PC-9 (cell line): ENCODE measurements around the gene SHROOM2.

ENCODE experiments used
- EZH2 ChIP-seq: fragments of 200-600 bp; sonication (generic); IDR thresholded peaks from 2 replicates; pipeline ENCODE4 v1.8.0; 2017; ENCODE audit warnings: antibody characterized with exemption, low read depth
- TF ChIP-seq, protein P1 (sequence below): fragments of 200-600 bp; sonication (generic); conservative IDR thresholded peaks from 2 replicates; pipeline ENCODE4 v1.6.1; 2017; ENCODE audit warnings: mixed run types, antibody characterized with exemption, mild to moderate bottlenecking, moderate library complexity

DNA sequence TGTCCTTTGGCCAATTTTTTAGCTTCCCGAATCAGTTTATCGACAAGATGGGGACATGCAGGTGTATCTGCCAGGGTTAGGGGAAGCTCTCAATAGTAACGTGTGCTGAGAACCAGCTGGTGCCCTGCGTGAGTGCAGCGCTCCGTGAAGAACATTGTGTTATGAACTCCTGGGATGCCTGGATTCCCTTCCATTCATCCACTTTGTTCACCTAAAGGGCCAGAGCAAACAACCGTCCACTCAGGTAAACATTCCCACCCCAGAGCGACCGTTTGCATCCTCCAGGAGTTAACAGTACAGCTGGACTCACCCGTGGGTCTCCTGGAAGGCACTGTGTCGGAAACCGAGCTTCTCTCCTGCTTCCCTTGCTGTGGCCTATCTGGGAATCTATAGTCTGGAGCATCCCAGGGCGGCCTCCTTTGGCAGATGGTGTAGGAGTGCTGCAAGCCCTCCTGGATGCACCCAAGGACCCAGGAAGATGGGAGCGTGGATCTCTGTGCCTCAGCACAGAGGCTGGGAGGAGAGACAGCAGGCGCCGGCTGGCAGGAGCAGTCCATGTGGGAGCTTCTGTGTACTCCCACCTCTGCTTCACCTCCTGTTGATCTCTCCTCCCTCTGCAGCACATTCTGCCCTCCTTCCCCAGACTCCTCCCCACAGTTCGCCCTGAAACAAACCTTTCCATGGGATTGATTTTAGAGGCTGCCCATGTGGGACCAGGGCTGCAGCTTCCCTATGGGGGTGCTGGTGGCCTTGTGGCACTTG lies 62.7 kb downstream of the SHROOM2 start:
- TF ChIP-seq, protein P1, sequence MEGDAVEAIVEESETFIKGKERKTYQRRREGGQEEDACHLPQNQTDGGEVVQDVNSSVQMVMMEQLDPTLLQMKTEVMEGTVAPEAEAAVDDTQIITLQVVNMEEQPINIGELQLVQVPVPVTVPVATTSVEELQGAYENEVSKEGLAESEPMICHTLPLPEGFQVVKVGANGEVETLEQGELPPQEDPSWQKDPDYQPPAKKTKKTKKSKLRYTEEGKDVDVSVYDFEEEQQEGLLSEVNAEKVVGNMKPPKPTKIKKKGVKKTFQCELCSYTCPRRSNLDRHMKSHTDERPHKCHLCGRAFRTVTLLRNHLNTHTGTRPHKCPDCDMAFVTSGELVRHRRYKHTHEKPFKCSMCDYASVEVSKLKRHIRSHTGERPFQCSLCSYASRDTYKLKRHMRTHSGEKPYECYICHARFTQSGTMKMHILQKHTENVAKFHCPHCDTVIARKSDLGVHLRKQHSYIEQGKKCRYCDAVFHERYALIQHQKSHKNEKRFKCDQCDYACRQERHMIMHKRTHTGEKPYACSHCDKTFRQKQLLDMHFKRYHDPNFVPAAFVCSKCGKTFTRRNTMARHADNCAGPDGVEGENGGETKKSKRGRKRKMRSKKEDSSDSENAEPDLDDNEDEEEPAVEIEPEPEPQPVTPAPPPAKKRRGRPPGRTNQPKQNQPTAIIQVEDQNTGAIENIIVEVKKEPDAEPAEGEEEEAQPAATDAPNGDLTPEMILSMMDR, result no peak
- no peak for TF ChIP-seq EZH2
